ENCODE data around the gene UBE2M. TPM values are rescaled to one million over a fixed set of nuclear protein-coding genes. Genes with fewer than 3 reads are reported as not detected.

The UBE2M gene
- total RNA-seq, 1 experiment from 2014 or later = 133 TPM

GRCh38 chr19:58548859-58549663 is 9.3 kb downstream of the UBE2M start:
- H3K27me3 Mint-ChIP-seq (ENCODE audit: insufficient read depth, unreplicated experiment) = no peaks in the 10 kb centered on the region
- Histone ChIP-seq H3K4me1 (peaks cover 16% of the 10 kb centered on the region), H3K4me3 (ENCODE audit: low read depth, low read length) (no peak overlapping the region), H3K9me3 (no peaks in the 10 kb centered on the region), H3K27me3 (replicated peaks; ENCODE audit: control insufficient read depth, insufficient read depth, low read length) (no peaks in the 10 kb centered on the region), H3K36me3 (ENCODE audit: control insufficient read depth, insufficient read depth, low read length) (peaks cover 23% of the 10 kb centered on the region)
- H3K4me1 Mint-ChIP-seq (ENCODE audit: low read depth, unreplicated experiment) = peaks cover 28% of the 10 kb centered on the region
- DNase-seq = no peak
- ChIA-PET CTCF (no interaction called here), POLR2A (no interaction called here)
- BruUV-seq (replicated peaks) = no TSS peak
- H3K4me3 Mint-ChIP-seq (ENCODE audit: unreplicated experiment) = no peak overlapping the region
- intact Hi-C loops (cut with micrococcal nuclease; ENCODE audit: unreplicated experiment) = no loop called here
- no peak overlapping the region for H3K27ac Mint-ChIP-seq (ENCODE audit: unreplicated experiment)
- no peaks in the 10 kb centered on the region for H3K9me3 Mint-ChIP-seq (ENCODE audit: unreplicated experiment)
- no peak for TF ChIP-seq CTCF (IDR thresholded peaks at IDR 0.05; ENCODE audit: insufficient read depth in 1 of 2, low read depth in 1 of 2, low read length in 1 of 2, severe bottlenecking in 1 of 2, unreplicated experiment in 1 of 2)
- H3K36me3 Mint-ChIP-seq (ENCODE audit: insufficient read depth, unreplicated experiment) = peaks cover 97% of the 10 kb centered on the region

GRCh38 chr19:58547323-58548312 is 10.8 kb downstream of the UBE2M start:
- no TSS peak for BruUV-seq (replicated peaks)
- no peak for TF ChIP-seq CTCF (IDR thresholded peaks at IDR 0.05; ENCODE audit: insufficient read depth in 1 of 2, low read depth in 1 of 2, low read length in 1 of 2, severe bottlenecking in 1 of 2, unreplicated experiment in 1 of 2)
- Mint-ChIP-seq H3K4me3 (ENCODE audit: unreplicated experiment) (no peak overlapping the region), H3K27me3 (ENCODE audit: insufficient read depth, unreplicated experiment) (peaks cover 6% of the 10 kb centered on the region), H3K27ac (ENCODE audit: unreplicated experiment) (no peak overlapping the region), H3K4me1 (ENCODE audit: low read depth, unreplicated experiment) (peaks cover 17% of the 10 kb centered on the region), H3K9me3 (ENCODE audit: unreplicated experiment) (no peaks in the 10 kb centered on the region), H3K36me3 (ENCODE audit: insufficient read depth, unreplicated experiment) (peaks cover 89% of the 10 kb centered on the region)
- ChIA-PET CTCF (no interaction called here), POLR2A (no interaction called here)
- no peaks in the 10 kb centered on the region for H3K9me3 ChIP-seq
- DNase-seq = no peak
- intact Hi-C loops (cut with micrococcal nuclease; ENCODE audit: unreplicated experiment) = no loop called here
- peaks cover 23% of the 10 kb centered on the region for H3K36me3 ChIP-seq (ENCODE audit: control insufficient read depth, insufficient read depth, low read length)
- no peaks in the 10 kb centered on the region for H3K27me3 ChIP-seq (replicated peaks; ENCODE audit: control insufficient read depth, insufficient read depth, low read length)
- H3K4me1 ChIP-seq = peaks cover 11% of the 10 kb centered on the region
- no peak overlapping the region for H3K4me3 ChIP-seq (ENCODE audit: low read depth, low read length)

GRCh38 chr19:58546019-58546530 is 12.3 kb downstream of the UBE2M start:
- ChIA-PET CTCF (interaction anchor here (0.5 kb wide), 1 partner anchor 31 kb away, joined by 7 read pairs; no protein-coding TSS in a partner anchor), POLR2A (no interaction called here)
- intact Hi-C loops (cut with micrococcal nuclease; ENCODE audit: unreplicated experiment) = no loop called here
- Histone ChIP-seq H3K4me1 (peaks cover 11% of the 10 kb centered on the region), H3K27me3 (replicated peaks; ENCODE audit: control insufficient read depth, insufficient read depth, low read length) (no peaks in the 10 kb centered on the region), H3K9me3 (no peaks in the 10 kb centered on the region), H3K4me3 (ENCODE audit: low read depth, low read length) (peak overlapping the region; percentile 87), H3K36me3 (ENCODE audit: control insufficient read depth, insufficient read depth, low read length) (peaks cover 23% of the 10 kb centered on the region)
- peaks cover 9% of the 10 kb centered on the region for H3K27me3 Mint-ChIP-seq (ENCODE audit: insufficient read depth, unreplicated experiment)
- peak overlapping the region; percentile 82 for H3K27ac Mint-ChIP-seq (ENCODE audit: unreplicated experiment)
- peak overlapping the region; percentile 92 for H3K4me3 Mint-ChIP-seq (ENCODE audit: unreplicated experiment)
- H3K36me3 Mint-ChIP-seq (ENCODE audit: insufficient read depth, unreplicated experiment) = peaks cover 73% of the 10 kb centered on the region
- H3K4me1 Mint-ChIP-seq (ENCODE audit: low read depth, unreplicated experiment) = peaks cover 14% of the 10 kb centered on the region
- no peaks in the 10 kb centered on the region for H3K9me3 Mint-ChIP-seq (ENCODE audit: unreplicated experiment)
- no peak for TF ChIP-seq CTCF (IDR thresholded peaks at IDR 0.05; ENCODE audit: insufficient read depth in 1 of 2, low read depth in 1 of 2, low read length in 1 of 2, severe bottlenecking in 1 of 2, unreplicated experiment in 1 of 2)
- no peak for DNase-seq
- BruUV-seq (replicated peaks) = TSS peak; percentile 49

Measured in Caco-2 (cell line).